Measurements from ENCODE around the gene EXOSC5. TPM values are rescaled to one million over a fixed set of nuclear protein-coding genes. Genes with fewer than 3 reads are reported as not detected.

Gene EXOSC5
- total and polyA plus RNA-seq, 2 of the 4 experiments (the other 2 are of a cell fraction) = 19.0 to 25.2 TPM

GRCh38 chr19:41371541-41371940 lies 25.6 kb downstream of the EXOSC5 start:
- H4K5ac ChIP-seq (ENCODE audit: low read depth, low read length) = no peak overlapping the region
- no peak overlapping the region for H3K27ac ChIP-seq (ENCODE audit: insufficient read depth, low read length)
- H3K27me3 ChIP-seq (ENCODE audit: control insufficient read depth, insufficient read depth, low read length) = no peaks in the 10 kb centered on the region
- H3K14ac ChIP-seq (replicated peaks; ENCODE audit: low read depth, low read length) = no peak overlapping the region
- H3K56ac ChIP-seq (ENCODE audit: extremely low read depth, insufficient read depth, low read length) = no peak overlapping the region
- no peak overlapping the region for H3K4ac ChIP-seq (ENCODE audit: low read depth, low read length)
- H2BK120ac ChIP-seq (ENCODE audit: low read depth, low read length) = no peak overlapping the region
- TF ChIP-seq RAD21 (IDR thresholded peaks at IDR 0.05; ENCODE audit: low read length) (no peak), MAZ (IDR thresholded peaks at IDR 0.05; ENCODE audit: borderline replicate concordance, low read depth, low read length) (no peak), FOS (IDR thresholded peaks at IDR 0.05; ENCODE audit: low read depth, low read length) (no peak), RFX5 (IDR thresholded peaks at IDR 0.05; ENCODE audit: low read depth, low read length) (no peak), CTCF (conservative IDR thresholded peaks at IDR 0.05; ENCODE audit: low read depth, low read length) (no peak), POLR2A (IDR thresholded peaks at IDR 0.05; ENCODE audit: low read depth, low read length) (no peak), CEBPB (IDR thresholded peaks at IDR 0.05; ENCODE audit: low read depth, low read length) (no peak), NFE2L2 (IDR thresholded peaks at IDR 0.05; ENCODE audit: low read depth, low read length) (no peak), CHD1 (IDR thresholded peaks at IDR 0.05; ENCODE audit: low read depth, low read length) (no peak), MXI1 (IDR thresholded peaks at IDR 0.05; ENCODE audit: borderline replicate concordance, low read depth, low read length) (no peak), RCOR1 (IDR thresholded peaks at IDR 0.05; ENCODE audit: insufficient replicate concordance, low read length) (no peak), SMC3 (IDR thresholded peaks at IDR 0.05; ENCODE audit: low read depth, low read length) (no peak)
- H3K4me2 ChIP-seq (ENCODE audit: low read depth, low read length) = no peak overlapping the region
- in situ Hi-C loops (cut with MboI; ENCODE audit: low sequenced_read_pairs) (no loop called here), intact Hi-C loops (cut with micrococcal nuclease) (no loop called here), dilution Hi-C loops (cut with HindIII; ENCODE audit: low sequenced_read_pairs, unreplicated experiment) (no loop called here)
- H4K20me1 ChIP-seq (ENCODE audit: insufficient read depth, low read length) = peaks cover 3% of the 10 kb centered on the region; the same call in 1 of the 2 replicates
- H4K91ac ChIP-seq (ENCODE audit: insufficient read depth, low read depth, low read length) = no peak overlapping the region
- BruUV-seq (replicated peaks) = no TSS peak
- H2AK5ac ChIP-seq (ENCODE audit: low read depth, low read length) = no peak overlapping the region
- H2AFZ ChIP-seq (replicated peaks; ENCODE audit: low read length, poor library complexity) = no peak overlapping the region
- H3K23ac ChIP-seq (ENCODE audit: low read depth, low read length) = no peak overlapping the region
- no peak overlapping the region for H2BK20ac ChIP-seq (ENCODE audit: low read depth, low read length)
- ChIA-PET POLR2A (ENCODE audit: unreplicated experiment) (no interaction called here), CTCF (no interaction called here)
- no peak overlapping the region for H3K18ac ChIP-seq (ENCODE audit: low read depth, low read length)
- no peak overlapping the region for H4K8ac ChIP-seq (ENCODE audit: low read depth in 2 of 2, low read length in 2 of 2)
- no peak overlapping the region for H2BK15ac ChIP-seq (ENCODE audit: low read depth, low read length)
- peaks cover 8% of the 10 kb centered on the region for H3K9me1 ChIP-seq (ENCODE audit: insufficient read depth, low read length)
- no peak overlapping the region for H2AK9ac ChIP-seq (replicated peaks; ENCODE audit: low read depth, low read length, poor library complexity)
- DNase-seq (no peak), ATAC-seq (ENCODE audit: low read depth) (no peak)
- no peaks in the 10 kb centered on the region for H3K36me3 ChIP-seq (ENCODE audit: control insufficient read depth, insufficient read depth, low read length)
- no peak overlapping the region for H3K9ac ChIP-seq (ENCODE audit: low read depth, low read length)
- WGBS, 2 experiments (ENCODE audit: extremely low coverage in 2 of 2, insufficient read length in 1 of 2) = 100% methylated on average over 2 of the region's 8 CpGs; no CpG with 5 or more reads in 1 of the 2 experiments
- H3K79me1 ChIP-seq (ENCODE audit: low read depth in 1 of 2, low read length in 2 of 2) = peaks cover 9 to 38% of the 10 kb centered on the region in 2 experiments
- H3K4me3 ChIP-seq (ENCODE audit: insufficient read depth, low read depth, low read length) = no peak overlapping the region
- H2BK5ac ChIP-seq (ENCODE audit: low read depth, low read length, poor library complexity, severe bottlenecking) = no peak overlapping the region
- peaks cover 16% of the 10 kb centered on the region for H3K4me1 ChIP-seq (ENCODE audit: control insufficient read depth, insufficient read depth, low read length)
- H3K9me3 ChIP-seq (ENCODE audit: control insufficient read depth, insufficient read depth, low read length) = no peaks in the 10 kb centered on the region
